Epidermal melanocyte (primary cell): ENCODE measurements around the gene WNT7B.

Experiments
- DNase-seq: peaks from one replicate; pipeline ENCODE4 v3.0.0; 2011; ENCODE audit warnings: low spot score; ENCODE audit not compliant: insufficient read length

Gene WNT7B

DNA sequence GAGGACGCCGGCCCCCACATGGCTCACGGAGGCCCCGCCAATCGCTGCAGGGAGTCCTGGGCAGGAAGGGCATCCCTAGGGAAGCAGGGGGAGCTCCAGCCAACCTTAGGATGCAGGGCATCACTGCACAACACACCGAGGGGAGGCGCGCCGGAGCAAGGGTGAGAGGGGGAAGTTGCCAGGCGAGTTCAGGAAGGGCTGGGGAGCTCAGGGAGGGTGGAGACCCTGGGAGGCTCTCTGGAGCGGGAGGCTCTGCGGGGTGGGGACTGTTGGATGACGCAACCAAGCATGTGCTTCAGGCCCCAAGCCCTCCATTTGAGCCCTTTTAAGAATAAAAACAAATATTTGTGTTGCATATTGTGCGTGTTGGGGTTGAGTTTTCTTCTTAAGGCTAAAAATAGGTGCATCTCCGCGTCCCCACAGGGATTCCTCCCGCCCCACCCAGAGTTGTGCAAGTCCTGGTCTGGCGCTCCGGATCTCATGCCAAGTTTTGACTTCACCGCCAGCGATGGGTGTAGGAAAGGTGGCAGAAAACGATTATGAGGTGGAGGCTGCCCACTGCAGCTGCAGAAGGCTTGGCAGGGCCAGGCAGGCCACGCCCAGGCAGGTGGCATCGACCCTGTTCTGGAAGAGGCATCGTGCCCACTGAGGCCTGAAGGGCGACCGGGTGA lies 65.2 kb downstream of the WNT7B start:
- DNase-seq, result no peak

DNA sequence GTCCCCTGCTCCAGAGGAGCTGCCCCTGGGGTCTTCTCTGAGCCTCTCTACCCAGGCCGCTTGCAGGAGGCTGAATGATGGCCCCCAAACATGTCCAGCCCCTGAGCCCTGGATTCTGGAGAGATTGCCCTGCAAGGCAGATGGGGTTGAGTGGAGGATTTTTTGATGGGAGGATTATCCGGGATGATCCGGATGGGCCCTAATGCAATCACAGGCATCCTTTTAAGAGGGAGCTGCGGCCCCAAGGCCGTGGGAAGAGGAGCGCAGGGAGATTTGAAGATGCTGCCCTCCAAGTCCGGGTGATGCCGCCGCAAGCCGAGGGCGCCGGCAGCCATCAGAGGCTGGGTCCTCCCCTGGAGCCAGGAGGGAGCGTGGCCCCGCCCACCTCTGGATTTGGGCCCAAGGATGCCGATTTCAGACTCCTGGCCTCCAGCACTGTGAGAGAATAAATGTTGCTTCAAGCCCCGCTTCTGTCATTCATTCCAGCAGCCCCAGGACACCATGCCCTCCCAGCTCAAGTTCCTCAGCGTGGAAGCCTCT lies 66.0 kb downstream of the WNT7B start:
- DNase-seq, result no peak

DNA sequence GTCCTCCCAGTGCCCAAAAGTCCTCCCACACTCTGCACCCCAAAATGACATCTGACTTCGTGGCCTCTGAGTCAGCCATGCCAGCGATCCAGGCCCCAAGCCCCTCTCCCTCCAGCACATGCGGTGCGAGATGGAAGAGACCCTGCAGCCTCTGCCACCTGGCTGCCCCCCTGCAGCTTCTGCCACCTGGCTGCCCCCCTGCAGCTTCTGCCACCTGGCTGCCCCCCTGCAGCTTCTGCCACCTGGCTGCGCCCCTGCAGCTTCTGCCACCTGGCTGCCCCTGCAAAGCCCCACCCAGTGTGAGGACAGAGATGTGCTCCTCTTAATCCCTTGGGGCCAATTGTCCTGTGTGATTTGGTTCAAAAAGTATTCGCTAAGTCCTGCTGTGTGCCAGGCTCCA lies 68.0 kb downstream of the WNT7B start:
- no peak for DNase-seq

DNA sequence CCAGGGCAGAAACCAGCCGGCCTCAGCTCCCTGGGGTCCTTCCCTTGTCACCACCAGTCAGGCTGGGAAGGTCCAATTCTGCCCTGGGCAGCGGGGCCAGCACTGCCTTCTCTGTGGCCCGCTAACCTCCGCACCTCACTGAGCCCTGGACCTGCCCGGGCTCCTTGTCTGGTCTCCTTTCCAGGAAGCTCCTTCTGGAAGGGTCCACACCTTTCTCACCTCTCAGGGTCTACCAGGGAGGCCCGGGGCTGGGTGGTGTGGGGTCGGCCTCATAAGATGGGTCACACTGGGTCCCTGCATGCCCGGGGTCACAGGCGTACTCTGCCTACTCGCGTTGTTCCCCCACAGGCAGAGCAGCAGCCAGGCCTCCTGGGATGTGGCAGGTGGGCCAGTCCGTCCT lies 69.0 kb downstream of the WNT7B start:
- no peak for DNase-seq

DNA sequence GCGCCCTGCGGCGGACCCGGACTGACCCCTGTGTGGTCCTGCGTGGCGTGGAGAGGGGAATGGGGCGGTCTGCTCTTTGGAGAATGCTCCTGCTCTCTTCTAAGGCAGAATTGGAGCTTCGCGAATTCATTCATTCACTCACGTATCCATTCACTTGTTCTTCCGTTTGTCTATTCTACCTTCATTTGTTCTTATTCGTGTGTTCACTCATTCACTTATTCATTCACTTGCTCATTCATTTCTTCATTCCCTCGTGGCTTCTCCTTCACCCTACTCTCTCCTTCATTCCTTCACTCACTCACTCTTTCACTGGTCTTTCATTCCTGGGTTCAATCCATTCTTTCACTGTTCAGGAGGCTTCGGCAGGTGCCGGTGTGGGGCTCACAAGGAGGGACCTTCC lies 69.6 kb downstream of the WNT7B start:
- DNase-seq, result no peak

DNA sequence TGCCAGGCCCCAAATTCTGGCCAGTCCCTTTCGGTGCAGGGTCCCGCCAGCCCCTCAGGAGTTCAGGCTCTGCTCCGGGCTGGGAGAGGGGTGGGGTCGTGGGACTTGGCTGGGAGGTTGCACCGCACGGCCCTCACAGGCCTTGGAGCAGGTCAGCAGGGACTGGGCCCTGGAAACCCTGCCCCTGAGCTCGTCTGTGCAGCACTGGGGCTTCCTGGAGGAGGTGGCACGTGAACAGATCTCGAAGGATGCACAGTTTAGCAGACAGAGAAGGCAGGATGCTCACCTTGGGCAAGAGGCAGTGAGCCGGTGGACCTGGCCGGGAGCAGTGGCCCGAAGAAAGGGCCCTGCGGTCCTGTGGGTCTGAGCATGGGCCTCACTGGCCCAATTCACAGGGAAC lies 70.0 kb downstream of the WNT7B start:
- DNase-seq, result no peak

DNA sequence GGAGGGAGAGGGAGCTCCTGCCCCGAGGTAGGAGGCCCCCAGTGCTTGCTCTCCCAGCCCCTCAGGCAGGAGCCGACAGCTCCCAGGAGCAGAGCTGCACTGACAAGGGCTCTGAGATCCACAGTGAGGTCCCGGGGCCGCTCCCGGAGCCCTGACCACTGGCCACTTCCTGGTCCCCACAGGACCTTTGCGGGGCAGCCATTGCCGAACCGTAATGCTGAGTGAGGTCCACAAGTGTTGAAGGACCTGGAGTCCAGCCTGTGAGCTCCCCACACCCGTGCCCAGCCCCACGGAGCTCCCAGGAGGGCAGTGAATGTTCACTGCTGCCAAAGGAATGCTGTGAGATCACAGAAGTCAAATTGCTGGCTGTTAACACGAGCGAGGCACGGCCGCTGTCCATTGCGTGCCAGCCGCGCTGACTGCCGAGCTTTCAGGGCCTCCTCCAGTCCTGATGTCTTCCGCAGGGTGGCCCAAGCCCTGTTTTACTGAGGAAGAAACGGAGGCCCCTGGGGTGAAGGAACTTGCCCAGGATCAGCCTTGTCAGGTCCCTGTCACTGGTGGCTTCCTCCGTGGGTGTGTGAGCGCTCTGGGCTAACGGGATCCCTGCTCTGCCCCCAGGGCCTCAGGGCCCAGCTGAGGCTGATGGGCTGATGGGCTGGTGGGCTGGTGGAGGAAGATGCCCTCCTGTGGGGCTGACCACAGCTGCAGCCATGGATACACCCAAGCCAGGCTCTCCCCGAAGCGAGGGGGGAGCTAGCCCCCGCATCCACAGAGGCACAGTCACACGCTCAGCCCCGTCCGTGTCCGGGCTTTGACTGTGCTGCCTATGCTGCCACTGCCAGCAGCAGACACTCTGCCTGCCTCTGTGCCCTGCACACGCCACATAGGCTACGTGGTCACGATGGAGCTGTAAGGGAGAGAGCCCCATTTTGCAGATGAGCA lies 70.8 kb downstream of the WNT7B start:
- DNase-seq, result peak; percentile 46

DNA sequence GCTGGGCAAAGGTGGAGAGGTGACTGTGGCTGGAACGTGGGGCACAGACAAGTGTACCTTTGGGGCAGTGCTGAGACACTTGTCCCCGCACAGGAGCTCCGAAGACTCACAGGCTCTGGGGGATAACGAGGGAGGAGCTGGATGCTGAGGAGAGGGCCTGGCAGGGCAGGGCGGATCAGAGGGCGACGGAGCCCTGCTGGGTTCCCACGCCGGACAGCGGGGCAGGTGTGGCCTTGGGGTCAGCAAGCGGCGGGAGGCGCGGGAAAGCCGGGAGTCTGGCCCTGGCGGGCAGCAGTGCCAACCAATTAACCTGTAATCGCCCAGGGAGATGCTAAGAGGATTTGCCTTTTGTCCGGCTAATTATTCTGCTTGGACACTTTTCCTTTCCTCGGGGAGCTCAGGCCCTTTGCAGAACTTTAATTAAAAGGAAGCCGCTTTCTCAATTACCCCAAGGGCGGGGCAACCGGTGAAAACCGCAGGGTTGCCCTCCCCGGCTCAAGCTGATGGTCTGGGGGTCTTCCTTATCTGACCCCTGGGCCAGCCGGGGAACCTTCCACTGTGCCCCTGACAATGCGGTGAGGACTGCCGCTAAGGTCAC lies 71.5 kb downstream of the WNT7B start:
- no peak for DNase-seq

DNA sequence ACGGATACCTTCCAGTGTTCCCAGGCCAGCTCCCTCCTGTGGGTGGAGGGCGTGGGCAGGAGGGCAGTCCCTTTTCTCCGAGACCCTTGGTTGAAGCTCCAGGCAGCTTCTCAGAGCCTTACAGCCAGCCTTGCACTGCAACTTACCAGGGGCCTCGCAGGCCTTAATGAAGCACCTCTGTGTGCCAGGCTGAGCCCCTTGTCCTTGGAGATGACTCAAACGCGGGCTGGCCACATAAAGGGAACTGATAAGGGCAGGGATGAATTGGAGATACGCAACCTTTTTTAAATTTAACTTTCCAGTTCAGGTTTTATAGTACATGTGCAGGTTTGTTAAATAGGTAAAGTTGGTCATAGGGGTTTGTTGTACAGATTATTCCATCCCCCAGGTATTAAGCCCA lies 72.7 kb downstream of the WNT7B start:
- DNase-seq, result no peak

DNA sequence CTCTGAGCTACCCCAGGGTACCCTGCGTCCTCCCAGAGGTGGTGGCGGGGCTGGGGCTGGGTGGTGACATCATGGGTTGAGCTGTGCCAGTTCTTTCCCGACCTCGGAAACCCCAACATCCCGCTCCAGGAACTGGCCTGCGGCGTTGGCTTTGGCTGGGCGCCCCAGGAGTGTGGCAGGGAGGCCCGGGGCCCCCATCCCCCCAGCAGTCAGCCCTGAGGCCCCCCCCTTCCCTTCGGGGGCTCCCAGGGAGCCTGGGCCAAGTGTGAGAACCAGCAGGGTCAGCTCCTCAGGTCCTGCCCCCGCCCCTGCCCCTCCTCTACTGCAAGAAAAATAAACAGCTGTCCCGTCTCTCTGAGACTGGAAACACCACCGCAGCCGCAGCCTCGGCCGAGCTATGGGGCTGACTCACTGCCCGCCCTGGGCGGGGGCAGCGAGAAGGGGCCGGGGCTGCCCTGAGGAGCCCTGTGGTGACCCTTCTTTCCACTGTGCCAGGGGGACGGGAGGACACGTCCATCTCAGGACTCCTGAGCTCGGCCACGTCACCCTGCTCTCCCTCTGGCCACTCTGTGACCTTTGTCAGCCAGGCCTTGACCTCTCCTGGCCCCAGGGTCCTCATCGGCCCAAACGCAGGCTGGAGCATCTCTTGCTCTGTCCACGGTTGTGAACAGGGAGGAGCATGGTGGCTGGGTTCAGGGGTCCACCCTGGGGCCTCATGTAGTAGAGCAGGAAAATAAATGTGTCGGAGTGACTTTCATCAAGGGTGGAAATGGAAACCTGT lies 73.4 kb downstream of the WNT7B start:
- no peak for DNase-seq

DNA sequence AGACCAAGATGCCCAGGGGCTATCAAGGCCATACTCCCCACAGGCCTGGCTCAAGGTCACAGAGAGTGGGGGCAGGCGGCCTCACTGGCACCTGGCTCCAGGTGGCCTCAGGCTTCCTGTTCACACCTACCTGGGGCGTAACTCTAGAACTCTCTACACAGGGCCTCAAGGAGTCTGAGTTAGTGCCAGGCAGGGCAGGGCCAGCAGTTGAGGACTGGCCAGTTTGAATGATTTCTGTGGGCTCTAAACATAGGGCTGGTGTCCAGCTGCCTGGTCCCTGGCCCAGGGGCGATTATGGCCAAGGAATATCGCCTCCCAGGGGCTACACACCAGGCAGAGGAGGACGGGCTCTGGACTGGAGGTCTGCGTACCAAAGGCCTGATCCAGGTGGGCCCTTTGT lies 79.2 kb downstream of the WNT7B start:
- DNase-seq, result no peak

DNA sequence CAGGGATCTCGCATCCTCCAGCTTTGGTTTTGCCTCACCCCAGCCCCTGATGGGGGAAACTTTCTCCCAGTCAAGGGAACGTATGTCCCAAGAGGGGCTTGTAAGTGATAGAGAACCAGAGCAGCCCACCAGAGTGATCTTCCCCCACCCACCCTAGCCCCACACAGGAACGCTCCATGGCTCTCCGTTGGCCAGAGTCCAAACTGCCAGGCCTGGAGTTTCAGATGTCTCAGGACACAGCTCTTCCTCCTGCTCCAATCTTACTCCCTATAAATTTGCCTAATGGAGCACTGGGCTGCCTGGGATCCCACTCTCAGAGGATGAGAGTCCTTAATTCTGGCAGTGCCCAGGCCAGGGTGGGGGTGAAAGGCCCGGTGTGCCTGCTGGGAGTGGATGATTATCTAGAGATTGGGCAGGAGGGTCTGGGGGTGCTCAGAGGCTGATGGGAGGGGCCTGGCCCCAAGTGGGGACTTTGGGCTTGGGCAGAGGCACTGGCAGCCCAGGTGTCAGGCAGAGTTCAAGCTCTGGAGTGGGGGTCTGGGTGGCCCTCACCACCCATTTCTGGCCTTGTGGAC lies 79.9 kb downstream of the WNT7B start:
- no peak for DNase-seq

DNA sequence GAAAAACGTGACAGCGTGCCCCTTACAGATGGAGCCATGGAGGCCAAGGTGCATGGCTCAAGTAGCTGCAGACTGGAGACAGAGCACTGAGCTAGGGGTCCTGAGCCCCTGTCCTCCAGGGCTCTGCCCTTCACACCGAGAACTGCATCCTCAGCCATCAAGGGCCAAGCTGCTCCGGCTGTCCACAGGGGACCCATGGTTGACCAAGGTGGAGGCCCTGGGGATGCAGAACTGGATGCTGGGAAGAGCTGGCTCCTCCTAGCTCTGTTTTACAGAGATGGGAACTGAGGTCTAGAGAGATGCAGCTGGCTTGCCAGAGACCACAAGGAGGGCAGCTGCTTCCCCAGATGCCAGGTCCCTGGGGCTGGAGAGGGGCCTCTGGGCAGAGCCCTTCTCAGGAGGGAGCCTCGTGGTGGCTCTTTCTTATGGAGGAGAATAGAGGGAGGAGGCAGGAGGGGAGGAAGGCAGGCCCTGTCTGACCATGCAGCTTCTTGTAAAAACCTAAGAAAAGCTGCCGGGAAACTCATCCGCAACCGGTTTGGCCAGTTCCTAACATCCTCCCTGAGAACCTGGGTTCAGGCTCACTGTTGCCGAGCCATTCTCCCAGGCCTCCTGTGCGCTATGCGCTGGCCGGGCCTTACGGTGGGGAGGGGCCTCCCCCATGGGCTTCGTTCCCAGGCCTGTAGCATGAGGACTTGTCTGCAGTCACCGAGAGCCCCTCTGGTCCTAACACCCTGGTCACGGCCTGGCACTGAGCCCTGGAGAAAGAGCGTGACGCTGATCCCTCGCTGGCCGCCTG lies 80.6 kb downstream of the WNT7B start:
- DNase-seq, result no peak

DNA sequence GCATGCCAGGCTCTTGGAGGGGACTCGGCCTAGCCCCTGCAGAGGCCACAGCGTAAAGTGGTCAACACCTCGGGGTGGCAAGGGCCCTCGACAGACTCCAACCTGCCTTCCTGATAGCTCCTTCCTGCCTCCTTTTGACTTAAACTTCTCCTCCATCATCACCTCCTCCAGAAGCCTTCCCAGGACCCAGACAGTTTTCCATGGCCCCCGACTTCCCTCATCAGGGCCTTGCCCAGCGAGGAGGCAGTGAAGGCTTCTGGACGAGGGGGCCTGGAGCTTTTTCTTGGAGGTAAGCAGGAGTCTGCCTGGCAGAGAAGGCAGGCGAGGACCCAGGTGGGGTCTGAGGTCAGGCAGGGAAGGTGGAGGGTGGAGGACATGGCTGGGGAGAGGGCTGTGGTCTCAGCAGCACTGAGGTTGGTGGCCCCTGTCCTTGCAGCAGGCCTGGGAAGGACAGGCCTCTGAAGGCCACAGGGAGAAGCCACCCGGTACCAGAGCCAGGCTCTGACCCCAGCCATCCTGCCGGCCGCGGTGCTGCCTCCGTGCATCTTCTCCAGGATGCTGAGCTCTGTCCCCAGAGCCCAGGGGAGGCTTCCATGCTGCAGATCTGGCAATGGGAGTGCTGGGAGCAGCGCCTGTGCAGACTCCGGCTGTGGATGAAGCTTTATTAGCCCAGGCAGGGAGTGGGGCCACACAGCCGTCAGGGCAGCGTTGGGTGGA lies 81.4 kb downstream of the WNT7B start:
- no peak for DNase-seq

DNA sequence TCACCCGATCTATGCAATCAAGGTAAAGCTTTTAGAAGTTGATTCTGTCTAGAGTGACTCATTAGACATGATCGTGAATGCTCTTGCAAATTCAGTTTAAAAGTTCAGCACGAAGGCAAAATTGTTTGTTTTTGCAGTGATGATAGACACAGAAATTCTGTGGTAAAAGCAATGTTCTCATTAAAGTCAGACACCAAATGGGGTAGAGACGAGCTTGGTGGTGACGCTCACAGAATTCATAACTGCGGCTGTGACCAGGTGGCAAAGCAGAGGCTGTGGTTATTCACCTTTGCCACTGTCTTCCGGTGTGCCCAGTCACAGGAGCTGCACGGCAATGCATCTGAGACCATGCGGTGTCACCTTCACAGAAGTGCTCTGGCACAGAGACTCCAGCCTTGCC lies 83.4 kb downstream of the WNT7B start:
- DNase-seq, result no peak

DNA sequence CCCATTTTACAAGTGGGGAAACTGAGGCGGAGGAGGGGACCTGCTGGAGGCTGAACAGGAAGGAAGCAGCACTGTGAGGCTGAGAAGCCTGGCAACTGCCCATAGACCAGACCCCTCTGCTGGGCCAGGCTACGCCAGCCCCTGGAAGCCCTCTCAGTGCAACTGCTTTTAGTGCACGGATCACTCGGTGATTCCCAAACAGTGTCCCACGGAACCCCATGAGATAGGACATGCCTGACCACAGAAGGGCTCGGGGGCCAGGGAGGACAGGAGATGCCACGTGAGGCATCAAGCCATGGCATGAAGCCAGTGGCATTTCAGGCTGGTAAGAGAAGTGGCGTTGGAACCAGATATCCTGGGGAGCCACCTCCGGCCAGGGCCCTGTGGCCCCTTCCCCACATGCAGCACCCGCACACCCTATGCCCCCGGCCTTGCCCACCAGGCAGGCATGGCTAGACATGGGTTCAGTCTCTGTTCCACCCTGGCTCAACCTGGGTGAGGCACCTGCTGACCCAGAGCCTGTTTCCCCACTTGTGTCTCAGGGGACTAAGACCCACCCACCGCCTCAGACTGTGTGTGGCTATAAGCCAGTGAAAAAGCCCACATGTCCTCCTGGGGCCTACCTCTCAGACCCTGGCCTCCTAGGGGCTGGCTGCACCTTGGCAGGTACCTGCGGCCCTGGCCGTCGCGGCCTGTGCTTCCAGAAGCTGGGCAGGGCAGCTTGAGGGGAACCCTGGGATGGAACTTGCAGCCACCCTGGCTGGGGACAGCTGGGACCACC lies 84.1 kb downstream of the WNT7B start:
- DNase-seq, result no peak

DNA sequence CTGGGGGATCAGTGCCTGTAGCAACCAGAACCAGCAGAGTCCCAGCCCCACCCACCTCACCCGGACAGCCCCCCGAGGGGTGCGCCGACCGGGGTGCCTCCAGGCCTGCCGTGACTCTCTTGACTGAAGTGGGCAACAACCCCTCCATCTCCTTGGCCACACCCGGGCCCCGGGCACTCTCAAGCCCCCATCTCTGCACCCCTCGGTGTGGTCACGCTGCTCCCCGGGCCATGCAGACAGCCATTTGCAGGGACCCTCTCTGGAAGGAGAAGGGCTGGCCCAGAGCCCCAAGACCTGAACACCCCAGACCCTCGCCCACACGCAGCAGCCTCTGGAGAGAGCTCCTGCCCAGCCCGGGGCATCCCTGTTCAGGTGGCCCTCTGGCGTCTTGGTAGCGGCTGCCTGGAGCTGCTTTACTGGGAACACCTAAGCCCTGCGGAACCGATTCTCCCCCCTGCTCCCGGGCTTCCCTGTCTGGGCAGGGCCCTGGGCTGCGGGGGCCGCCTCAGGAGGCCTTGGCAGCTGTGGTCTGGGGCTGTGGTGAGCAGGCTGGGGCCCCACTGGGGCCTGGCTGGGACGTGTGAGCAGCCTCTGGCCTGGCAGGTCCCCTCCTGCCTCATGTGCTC lies 84.9 kb downstream of the WNT7B start:
- no peak for DNase-seq

DNA sequence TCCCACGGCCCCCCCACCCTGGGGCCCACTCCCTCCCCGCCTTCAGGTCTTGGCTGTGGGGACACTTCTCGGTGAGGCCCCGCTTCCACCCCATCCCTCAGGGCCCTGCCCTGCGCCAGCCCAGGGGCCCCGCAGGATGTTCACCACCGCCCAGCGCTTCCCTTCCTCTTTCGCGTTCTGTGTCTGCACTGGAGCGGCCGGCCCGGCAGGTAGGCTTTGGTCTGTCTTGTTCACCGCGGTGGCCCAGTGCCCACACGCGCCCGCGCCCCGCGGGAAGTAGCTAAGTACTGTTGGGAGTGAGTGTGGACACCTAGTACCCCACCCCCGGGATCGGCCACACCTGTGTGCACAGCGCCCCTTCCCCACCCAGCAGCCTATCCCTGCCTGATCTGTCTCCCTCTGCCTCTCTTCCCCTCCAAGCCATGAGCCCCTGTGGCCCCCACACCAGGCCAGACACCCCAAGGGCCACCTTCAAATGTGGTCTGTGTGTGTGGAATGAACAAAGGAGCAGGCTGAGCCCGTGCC lies 85.4 kb downstream of the WNT7B start:
- no peak for DNase-seq
